SU-DHL-6 (cell line): ENCODE results near the gene ASPA.

Source experiments
- H2AFZ ChIP-seq: fragments of 200-600 bp; sonication (generic); 2 replicates; pipeline ENCODE4 v1.6.1; 2014; ENCODE audit warnings: low read depth, mild to moderate bottlenecking, moderate library complexity, mixed read lengths, antibody characterized with exemption, low read length; ENCODE audit not compliant: severe bottlenecking
- H3F3A ChIP-seq: fragments of 200-600 bp; shearing (Covaris generic); 2 replicates; pipeline ENCODE4 v1.6.0; 2016; ENCODE audit warnings: antibody characterized with exemption, mild to moderate bottlenecking; ENCODE audit not compliant: insufficient read depth
- H3K27ac ChIP-seq: fragments of 200-600 bp; sonication (generic); 2 replicates; pipeline ENCODE4 v1.5.1; 2016; ENCODE audit warnings: low read depth, mild to moderate bottlenecking, low read length, moderate library complexity, mixed read lengths
- H3K27me3 ChIP-seq: fragments of 200-600 bp; sonication (generic), shearing (Covaris generic); 2 replicates; pipeline ENCODE4 v1.6.0; 2014; ENCODE audit warnings: mild to moderate bottlenecking, low read length
- H3K36me3 ChIP-seq: fragments of 200-600 bp; sonication (generic); 2 replicates; pipeline ENCODE4 v1.6.1; 2014; ENCODE audit warnings: mild to moderate bottlenecking, low read length, mixed read lengths
- H3K4me2 ChIP-seq: fragments of 300-600, 200-600 bp; shearing (Covaris generic), sonication (generic); 2 replicates; pipeline ENCODE4 v1.6.0; 2014; ENCODE audit warnings: low read length, low read depth, mild to moderate bottlenecking; ENCODE audit not compliant: poor library complexity, severe bottlenecking
- H3K4me3 ChIP-seq: fragments of 200-600 bp; sonication (generic); 2 replicates; pipeline ENCODE4 v1.5.1; 2014; ENCODE audit warnings: antibody characterized with exemption, low read length, mild to moderate bottlenecking, mixed read lengths; ENCODE audit not compliant: insufficient read depth, poor library complexity, severe bottlenecking
- H3K79me2 ChIP-seq: fragments of 200-600 bp; sonication (generic); 2 replicates; pipeline ENCODE4 v1.6.1; 2014; ENCODE audit warnings: mild to moderate bottlenecking, low read length, moderate library complexity; ENCODE audit not compliant: insufficient read depth
- H3K9ac ChIP-seq: fragments of 200-600 bp; sonication (generic); 2 replicates; pipeline ENCODE4 v1.7.0; 2014; ENCODE audit warnings: mild to moderate bottlenecking, low read length
- H3K9me2 ChIP-seq: fragments of 200-600 bp; sonication (generic); replicated peaks from 2 replicates; pipeline ENCODE4 v1.6.1; 2014; ENCODE audit warnings: low read length; ENCODE audit not compliant: insufficient read depth
- H3K9me3 ChIP-seq: fragments of 200-600 bp; sonication (generic); 2 replicates; pipeline ENCODE4 v1.6.1; 2014; ENCODE audit warnings: low read length, mixed read lengths; ENCODE audit not compliant: insufficient read depth
- H4K20me1 ChIP-seq: fragments of 200-600 bp; sonication (generic); 2 replicates; pipeline ENCODE4 v1.6.1; 2014; ENCODE audit warnings: low read depth, mild to moderate bottlenecking, antibody characterized with exemption, low read length, moderate library complexity, mixed read lengths
- CTCF ChIP-seq: fragments of 200-600 bp; sonication (generic); IDR thresholded peaks from one replicate; pipeline ENCODE4 v1.5.1; 2017; ENCODE audit warnings: antibody characterized with exemption, mild to moderate bottlenecking, low read length, moderate library complexity; ENCODE audit not compliant: insufficient read depth, poor library complexity, severe bottlenecking
- EZH2phosphoT487 ChIP-seq: fragments of 200-600 bp; sonication (generic), shearing (Covaris generic); conservative IDR thresholded peaks from 2 replicates; pipeline ENCODE4 v1.6.1; 2018; ENCODE audit warnings: mild to moderate bottlenecking, antibody characterized with exemption, low read length, moderate library complexity, mixed read lengths

ASPA gene

DNA sequence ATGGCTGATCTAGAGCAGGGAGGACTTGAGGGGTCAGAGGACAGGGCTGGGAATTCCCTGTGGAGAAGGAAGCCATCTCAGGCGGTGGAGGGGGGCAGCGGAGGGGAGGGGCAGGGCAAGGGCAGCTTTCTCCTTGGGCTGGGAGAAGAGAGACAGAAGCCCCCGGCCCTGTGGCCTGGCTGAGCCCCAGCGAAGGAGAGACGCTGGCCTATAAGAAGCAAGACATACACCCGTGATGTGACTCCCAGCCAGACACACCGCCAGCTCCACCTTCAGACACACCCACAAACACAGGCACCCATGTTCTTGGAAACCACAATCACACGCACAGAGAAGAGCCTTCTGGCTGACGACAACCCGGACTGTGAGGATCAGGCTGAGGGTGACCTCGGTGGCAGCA is 71.8 kb downstream of the ASPA start:
- Histone ChIP-seq H3K36me3 (no peaks in the 10 kb centered on the region), H3K4me3 (no peak overlapping the region), H3K79me2 (no peaks in the 10 kb centered on the region), H3K9me3 (no peaks in the 10 kb centered on the region), H3K27ac (no peak overlapping the region), H4K20me1 (no peaks in the 10 kb centered on the region), H3K9me2 (no peaks in the 10 kb centered on the region), H3F3A (no peaks in the 10 kb centered on the region), H2AFZ (no peak overlapping the region), H3K9ac (no peak overlapping the region), H3K4me2 (no peak overlapping the region), H3K27me3 (no peaks in the 10 kb centered on the region)
- no peak for TF ChIP-seq CTCF
- TF ChIP-seq EZH2phosphoT487, result no peak

- no peak overlapping the region for H2AFZ ChIP-seq
- no peak for TF ChIP-seq CTCF
- no peak for TF ChIP-seq EZH2phosphoT487
- no peak overlapping the region for H3K9ac ChIP-seq
- H3K79me2 ChIP-seq, result no peaks in the 10 kb centered on the region
- no peaks in the 10 kb centered on the region for H3K9me3 ChIP-seq
- no peak overlapping the region for H3K4me2 ChIP-seq
- no peaks in the 10 kb centered on the region for H4K20me1 ChIP-seq
- no peak overlapping the region for H3K27ac ChIP-seq
- no peaks in the 10 kb centered on the region for H3F3A ChIP-seq
- H3K27me3 ChIP-seq, result no peaks in the 10 kb centered on the region
- no peaks in the 10 kb centered on the region for H3K9me2 ChIP-seq
- H3K36me3 ChIP-seq, result no peaks in the 10 kb centered on the region
- H3K4me3 ChIP-seq, result no peak overlapping the region
Observed at GRCh38 chr17:3549610-3550162, 73.9 kb downstream of the ASPA start.

DNA sequence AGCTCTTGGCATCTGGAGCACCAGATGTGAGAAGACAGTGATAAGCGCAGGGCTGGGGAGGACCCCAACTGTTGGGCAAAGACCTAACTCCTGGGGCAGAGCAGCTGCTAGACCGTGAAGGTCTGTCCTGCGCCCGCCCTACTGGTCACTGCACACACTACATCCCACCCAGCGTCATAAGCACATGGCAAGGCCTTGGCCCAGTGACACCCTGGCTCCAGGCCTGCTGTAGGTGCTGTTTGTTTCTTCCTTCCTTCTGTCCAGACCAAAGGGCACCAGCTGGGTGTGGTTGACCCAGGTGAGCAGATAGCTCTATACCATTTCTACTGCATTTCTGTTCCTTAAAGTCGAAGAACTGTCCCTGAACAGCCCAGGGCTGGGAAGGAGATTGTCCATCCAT is 75.4 kb downstream of the ASPA start:
- no peaks in the 10 kb centered on the region for H3F3A ChIP-seq
- TF ChIP-seq CTCF (no peak), EZH2phosphoT487 (no peak)
- no peaks in the 10 kb centered on the region for H3K9me2 ChIP-seq
- no peak overlapping the region for H2AFZ ChIP-seq
- H3K36me3 ChIP-seq, result no peaks in the 10 kb centered on the region
- no peak overlapping the region for H3K4me2 ChIP-seq
- no peaks in the 10 kb centered on the region for H3K79me2 ChIP-seq
- H3K27ac ChIP-seq, result no peak overlapping the region
- no peak overlapping the region for H3K9ac ChIP-seq
- no peaks in the 10 kb centered on the region for H3K9me3 ChIP-seq
- H3K27me3 ChIP-seq, result no peaks in the 10 kb centered on the region
- H4K20me1 ChIP-seq, result no peaks in the 10 kb centered on the region
- no peak overlapping the region for H3K4me3 ChIP-seq

DNA sequence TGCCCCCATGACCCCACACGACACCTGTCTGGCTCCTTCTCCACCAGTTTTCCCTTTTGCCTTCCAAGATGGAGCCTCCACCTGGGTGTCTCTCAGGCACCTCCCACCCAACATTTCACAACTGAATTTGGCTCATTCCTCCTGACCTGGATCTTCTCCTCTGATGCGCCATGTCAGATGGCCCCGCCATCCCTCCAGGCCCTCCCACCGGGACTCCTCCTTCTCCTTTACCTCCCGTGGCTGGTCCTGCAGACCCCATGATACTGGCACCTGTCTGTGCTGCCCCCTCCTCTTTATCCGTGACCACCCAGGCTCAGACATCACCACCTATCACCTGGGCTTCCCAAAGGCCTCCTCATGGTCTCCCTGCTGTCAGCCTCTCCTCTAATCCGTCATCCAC is 77.1 kb downstream of the ASPA start:
- TF ChIP-seq CTCF (no peak), EZH2phosphoT487 (no peak)
- Histone ChIP-seq H4K20me1 (no peaks in the 10 kb centered on the region), H3F3A (no peaks in the 10 kb centered on the region), H3K9ac (no peak overlapping the region), H3K36me3 (no peaks in the 10 kb centered on the region), H3K9me3 (no peaks in the 10 kb centered on the region), H3K9me2 (no peaks in the 10 kb centered on the region), H3K4me3 (no peak overlapping the region), H2AFZ (no peak overlapping the region), H3K4me2 (no peak overlapping the region), H3K79me2 (no peaks in the 10 kb centered on the region), H3K27me3 (no peaks in the 10 kb centered on the region), H3K27ac (no peak overlapping the region)
